SHP77 treated with DMSO at 0.1 percent for 48 hours (cell line): ENCODE measurements around the gene CREBZF.

Experiments used
- DNase-seq: peaks from one replicate; lab custom pipeline; 2025; lab: John Stamatoyannopoulos, UW

CREBZF gene, protein sequence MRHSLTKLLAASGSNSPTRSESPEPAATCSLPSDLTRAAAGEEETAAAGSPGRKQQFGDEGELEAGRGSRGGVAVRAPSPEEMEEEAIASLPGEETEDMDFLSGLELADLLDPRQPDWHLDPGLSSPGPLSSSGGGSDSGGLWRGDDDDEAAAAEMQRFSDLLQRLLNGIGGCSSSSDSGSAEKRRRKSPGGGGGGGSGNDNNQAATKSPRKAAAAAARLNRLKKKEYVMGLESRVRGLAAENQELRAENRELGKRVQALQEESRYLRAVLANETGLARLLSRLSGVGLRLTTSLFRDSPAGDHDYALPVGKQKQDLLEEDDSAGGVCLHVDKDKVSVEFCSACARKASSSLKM

DNA sequence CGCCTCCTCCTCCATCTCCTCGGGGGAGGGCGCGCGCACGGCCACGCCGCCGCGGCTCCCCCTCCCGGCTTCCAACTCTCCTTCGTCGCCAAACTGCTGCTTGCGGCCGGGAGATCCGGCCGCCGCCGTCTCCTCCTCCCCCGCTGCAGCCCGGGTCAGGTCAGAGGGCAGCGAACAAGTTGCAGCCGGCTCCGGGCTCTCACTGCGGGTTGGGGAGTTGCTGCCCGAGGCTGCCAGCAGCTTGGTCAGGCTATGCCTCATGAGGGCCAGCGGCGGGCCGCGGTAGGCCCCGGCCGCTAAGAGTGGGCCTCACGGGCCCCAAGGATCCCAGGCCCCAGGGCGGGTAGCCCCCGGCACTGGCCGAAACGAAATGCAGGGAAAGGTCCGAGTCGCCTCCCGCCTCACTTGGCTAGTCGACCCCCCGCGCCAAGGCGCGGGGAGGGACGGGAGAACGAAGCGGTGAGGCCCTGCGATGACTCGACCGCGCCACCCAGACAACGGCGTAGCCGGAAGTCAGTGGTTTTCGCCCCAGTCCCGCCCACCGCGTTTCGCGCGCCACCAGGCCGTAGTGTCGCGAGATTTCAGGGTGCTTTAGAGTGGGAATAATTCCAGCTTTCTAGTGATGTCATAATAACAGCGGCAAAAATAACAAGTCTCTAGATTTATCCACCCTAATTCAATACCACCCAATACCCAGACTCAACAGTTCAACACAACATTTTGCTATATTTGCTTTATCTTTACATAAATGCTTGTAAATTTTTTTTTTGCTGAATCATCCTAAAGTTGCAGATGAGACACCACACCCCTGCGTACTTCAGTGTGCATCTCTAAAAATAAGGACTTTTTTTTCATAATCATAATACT is at the start of gene CREBZF:
TSS of gene CREBZF (minus strand) at position 515 of the 867 bp plus-strand sequence. CDS start at position 261, 254 bp downstream.
- DNase-seq: peak; percentile 79

DNA sequence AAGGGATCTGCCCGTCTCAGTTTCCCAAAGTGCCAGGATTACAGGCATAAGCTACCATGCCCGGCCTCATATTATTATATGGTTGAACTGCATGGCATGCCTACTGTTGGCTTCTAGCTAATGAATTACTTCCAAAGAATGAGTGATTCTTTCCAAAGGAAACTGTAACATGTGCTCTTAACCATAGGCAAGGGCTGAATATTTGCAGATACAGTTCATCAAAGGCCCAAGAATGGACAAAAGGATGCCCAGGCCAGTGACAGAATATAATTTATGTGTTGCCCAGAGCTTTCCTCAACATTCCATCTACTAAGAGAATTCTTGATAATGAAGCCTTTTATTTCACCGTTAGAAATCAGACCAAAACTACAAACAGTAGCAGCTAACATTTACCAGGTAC is 48.0 kb upstream of the CREBZF start:
- DNase-seq: no peak

DNA sequence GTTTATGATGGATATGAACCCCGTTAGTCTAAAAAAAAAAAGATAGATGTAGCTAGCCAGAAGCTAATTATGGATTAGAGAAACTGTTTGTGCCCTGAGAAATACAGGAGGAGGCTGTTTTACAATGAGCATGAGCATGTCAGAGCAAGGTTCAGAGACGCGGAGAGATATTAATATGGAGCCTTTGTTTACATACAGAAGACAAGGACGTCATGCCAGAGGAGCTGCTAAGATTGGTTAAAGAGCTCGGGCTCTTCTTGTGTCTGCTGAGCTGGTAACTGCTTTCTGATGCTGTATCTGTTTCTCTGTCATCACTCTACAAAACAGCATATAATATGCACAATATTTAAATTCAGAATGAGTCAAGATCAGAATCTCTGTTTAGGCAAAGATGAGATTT is 46.0 kb upstream of the CREBZF start:
- DNase-seq: no peak

DNA sequence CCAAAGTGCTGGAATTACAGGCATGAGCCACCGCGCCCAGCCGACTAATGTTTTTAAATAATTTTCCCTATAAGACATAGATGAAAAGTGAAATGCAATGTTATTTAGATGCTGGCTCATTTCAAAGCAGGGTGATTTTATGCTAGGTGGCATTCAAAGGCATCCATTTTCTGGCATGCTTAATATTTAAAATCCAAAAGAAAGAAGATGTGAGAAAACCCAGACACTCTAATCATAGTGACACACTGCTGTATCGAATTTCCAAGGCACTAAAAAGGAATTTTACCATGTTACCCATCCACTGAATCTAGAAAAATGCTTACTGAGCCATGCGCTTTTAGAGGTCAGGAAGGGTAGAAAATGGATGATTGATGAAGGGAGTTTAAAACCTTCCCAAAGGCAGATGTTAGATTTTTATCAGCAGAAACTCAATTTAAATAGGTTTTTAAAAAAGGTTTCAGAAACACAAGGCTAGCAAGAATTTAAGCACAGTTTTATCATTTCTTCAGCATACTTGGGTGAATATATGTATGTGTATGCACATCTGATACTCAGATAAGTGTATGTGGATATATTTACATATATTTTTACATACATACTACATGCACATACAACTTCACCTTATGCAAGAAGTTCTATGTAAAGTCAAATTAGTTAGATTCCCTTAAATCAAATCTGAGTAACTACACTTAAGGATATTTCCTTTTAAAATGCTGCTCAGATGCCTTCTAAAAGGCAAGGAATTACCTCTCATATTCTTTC is 45.2 kb upstream of the CREBZF start:
- no peak for DNase-seq

DNA sequence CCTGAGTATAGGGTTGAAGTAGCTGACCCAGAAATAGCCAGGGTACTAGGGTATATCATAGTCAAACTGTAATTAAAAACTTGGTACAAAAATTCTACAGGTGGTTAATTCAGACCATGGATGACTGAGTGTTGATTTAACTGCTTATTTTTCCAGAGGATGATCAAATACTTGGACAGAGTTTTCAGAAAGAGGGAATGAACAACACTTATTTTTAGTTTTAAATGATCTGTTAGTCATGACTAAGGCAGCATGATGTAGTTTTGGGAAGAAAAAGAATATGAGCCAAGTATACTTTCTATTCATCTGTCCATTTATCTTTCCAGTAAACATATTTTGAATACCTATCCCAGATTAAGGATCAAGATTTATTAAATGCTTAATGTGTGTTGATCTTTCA is 40.9 kb upstream of the CREBZF start:
- no peak for DNase-seq

DNA sequence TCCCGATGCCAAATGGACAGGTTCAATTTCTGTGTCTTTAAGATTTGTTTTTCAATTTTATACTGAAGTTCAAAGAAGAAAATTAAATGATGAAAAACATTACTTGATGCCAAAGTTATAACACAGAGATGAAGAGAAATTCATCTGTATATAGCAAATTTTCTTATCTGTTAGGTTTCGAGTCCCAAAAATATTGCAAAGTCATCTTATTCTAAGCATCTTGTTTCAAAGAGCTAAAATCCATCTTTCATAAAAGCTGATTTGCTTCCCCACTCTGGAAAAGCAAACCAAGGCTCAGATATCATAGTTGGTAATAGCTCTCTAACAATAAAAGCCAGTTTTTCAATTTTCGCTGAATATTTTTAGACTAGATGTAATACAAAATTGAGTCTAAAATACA is 40.0 kb upstream of the CREBZF start:
- DNase-seq: no peak

DNA sequence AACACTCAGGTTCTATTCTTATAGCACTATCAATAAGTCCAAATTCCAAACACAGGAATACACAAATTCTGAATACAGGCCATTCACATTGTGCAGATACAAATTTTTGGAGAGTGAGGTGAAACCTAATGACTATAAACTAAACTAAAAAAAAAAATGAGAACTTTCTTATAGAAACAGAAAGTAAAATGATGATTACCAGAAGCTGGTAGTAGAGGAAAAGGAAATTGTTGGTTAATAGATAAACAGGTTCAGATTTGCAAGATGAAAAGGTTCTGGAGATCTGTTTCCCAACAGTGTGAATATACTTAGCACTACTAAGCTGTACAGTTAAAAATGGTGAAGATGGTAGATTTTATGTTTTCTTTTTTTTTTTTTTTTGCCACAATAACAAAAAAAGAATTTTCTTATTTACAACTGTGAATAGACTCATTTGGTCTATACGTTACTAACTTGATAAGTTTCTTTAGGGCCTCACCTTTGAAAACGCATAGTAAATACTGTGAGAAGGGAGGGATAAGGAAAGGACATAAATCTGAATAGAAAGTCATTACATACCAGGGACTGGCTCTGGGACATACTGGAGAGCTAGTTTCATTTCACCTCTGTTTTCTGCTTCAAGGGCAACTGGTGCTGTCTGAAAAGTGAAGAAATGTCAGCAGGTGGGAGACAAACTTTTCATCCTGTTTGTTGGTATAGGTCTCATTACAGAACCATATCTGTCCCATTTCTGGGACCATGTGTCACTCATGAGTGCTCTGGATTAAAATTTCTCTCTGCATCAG is 35.2 kb upstream of the CREBZF start:
- no peak for DNase-seq

DNA sequence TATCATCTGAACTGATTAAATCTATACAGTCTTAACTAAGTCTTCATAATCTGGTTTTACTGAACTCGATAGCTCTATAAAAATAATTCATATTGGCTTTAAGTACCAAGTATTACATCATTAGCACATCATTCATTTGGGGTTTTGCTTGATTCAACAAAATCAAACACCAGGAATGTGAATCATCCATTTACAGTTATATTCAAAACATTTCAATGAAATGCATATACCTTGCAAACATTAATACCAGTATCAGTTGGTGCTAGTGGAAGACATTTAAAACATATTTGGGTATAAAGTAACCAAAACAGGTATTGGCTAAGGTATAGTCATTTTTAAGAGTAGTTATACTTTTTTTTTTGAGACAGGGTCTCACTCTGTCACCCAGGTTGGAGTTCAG is 33.3 kb upstream of the CREBZF start:
- DNase-seq: no peak

DNA sequence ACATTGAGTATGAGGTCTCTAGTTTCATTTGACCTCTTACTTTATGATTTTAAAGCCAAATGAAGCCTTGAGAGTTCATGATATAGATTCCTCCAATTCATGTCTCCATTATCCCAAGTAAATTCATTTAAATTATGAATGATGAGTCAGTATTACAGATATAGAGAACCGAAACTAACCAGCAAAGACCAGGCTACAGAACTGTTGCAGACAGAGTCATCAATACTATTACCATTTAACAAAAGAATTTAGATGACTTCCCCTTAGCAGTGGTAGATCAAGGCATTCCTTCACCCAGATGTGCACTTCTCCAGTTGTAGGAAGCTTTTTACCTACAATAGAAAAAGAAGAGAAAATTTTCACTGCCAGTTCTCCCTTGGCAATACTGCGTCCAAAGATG is 32.8 kb upstream of the CREBZF start:
- DNase-seq: no peak

DNA sequence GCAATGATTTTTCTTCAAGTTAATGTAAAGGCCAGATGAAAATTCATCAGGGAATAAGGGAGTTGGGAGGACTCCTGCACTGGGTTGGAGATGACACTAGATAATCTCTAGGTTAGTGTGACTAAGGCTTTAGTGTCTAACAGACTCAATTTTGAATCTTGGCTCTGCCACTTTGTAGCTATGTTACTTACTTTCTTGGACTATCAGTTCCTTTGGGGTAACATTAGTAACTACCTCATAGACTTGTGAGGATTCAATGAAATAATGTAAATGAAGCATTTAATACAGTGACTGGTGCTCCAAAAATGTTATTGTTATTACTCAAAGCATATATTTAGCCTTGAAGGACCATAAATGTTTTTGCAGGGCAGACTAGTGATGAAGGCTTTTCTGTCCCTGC is 30.6 kb upstream of the CREBZF start:
- no peak for DNase-seq

DNA sequence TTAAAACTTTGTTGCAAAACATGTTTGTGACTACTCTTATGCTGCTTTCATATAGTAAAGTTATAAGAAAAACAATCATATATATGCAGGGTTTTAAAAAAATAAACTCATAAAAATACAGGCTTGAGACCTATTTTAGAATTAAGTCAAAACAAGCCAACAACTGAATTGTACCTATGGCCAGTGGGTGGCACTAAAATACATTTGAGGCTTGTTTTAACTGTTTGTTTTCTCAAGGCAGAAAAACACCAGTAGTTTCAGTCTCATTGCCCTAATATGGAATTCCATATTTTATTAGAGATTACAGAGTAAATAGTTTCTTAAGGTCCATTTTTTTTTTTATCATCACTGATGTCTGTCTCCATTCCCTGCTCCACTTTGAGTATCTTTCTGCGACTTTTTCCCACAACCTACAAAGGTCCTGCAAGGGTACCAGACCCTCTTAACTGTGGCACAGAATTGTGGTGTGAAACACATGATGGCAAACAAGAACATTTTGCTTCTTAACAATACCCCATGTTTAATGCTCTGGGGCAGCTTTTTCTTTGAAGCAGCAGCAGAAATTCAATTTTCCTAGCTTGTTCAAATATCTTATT is 29.6 kb upstream of the CREBZF start:
- DNase-seq: peak; percentile 17

DNA sequence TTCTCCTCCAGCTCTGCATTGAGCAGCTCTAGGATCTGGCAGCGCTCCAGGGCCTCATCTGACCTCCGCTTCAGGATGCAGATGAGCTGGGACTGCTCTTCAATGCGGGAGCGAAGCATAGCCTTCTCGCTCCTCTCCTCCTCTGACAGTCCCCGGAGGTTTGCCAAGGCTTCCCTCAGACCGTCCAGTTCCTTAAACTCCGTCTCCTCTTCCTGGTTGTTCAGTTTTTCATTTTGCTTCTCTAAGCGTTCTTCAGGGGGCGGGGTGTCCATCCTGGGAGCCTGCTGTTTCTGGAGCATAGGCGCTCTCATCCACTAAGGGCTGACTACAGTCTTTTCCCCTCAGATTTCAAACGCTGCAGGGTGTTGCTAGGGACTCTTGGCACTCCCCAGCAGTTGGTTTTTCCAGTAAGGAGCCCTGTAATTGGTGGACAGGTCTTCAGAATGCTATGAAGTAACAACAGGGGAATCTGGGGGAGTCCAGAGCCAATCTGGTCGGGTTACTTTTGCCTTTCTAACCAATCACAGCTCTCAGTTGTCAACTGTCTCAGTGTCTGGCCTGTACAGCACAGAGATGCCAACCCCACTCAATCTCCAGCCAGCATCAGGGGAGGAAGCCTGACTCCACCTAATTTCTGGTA is 21.0 kb upstream of the CREBZF start, which contains the start of gene CCDC89:
TSS of gene CCDC89 (minus strand) at position 376 of the 640 bp plus-strand sequence. CDS start at position 311, 65 bp downstream.
- DNase-seq: peak; percentile 99

DNA sequence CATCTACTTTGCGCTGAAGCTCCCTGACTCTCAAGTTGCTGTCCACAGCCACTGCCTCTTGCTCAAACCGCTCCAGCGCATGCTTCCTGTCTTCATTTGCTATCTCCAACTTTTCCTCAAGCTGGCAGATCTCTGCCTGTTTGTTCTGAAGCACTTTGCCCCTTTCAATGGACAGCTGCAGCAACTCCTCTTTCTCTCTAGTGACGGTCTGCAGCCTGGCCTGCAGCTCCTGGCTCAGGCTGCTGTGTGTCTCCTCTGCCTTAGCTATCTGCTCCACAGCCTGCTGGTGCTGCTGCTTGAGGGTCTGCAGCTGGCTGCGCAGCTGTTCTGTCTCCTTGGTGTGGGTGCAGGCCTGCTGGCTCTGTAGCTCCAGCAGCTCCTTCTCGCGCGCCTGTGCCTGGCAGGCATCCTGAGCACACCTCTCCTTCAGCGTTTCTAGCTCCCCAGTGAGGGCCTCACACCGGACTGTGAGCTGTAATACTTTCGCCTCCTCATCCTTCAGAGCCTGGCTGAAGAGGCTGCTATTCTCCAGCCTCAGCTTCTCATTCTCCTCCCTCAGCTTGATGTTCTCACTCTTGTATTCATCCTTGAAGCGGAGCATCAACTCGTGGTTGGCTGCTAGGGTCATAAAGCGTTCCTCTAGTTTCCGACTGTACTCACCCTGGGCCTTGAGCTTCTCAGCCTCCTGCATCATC is 20.3 kb upstream of the CREBZF start:
- DNase-seq: peak; percentile 46

DNA sequence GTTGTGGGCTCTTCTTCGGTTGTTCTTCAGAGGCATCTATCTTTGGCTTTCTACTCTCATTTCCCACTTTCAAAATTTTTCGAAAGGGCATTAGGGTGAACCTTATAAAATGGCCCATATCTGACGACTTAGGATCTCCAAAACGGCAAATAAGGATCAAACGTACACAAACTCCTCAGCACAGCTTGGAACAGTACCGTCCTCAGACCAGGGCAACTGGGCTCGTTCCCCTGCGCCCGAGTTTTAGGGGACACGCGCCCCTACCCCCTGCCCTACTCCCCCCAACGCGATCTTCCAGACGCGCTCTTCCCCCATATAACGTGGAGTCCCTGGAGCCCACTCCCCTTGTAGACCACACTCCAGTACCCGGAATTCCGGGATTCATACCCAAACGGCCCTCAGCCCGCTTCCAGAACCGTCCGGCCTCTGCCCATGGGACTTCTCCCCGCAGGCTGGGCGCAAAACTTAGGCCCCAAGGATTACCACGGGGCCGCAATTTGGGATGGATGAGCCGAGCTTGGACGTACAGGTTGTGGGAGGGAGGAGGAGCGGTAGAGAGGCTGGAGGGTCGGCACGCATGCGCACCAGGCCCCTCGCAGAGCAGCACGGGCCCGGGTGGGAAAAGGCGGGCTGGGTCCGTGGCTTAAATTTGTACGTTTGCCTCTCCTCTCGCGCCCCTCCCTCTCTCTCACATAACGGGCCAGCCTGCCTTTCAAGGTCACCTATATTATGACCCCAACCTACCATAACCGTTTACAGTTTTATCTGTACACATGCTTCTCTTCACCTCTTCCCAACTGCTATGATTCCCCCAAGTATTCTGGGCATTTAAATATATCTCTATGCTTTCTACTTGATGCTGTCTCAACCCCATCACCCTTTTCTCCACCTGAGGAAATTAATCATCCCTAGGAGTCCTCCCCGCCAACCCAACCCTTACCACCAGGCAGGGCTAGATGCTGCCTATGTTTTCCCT is 17.7 kb upstream of the CREBZF start:
- peak; percentile 65 for DNase-seq

DNA sequence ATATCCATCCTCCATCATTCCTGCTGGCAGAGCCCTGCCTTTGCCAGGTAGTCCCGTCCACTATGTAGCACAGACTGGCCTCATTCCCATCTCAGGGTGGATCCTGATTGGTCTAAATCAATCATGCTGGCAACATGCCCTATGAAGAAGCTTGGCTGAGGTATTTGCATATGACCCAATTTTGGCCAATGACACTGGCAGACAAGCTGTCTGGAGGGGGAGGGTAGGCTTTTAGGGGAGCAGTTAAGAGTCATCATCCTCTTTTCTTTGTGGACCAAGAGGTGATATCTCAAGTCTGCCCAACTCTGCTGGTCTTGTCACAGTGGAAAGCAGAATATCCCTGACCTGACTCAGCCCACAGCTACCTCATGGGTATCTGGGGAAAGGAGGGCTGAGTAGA is 16.0 kb upstream of the CREBZF start:
- DNase-seq: no peak

DNA sequence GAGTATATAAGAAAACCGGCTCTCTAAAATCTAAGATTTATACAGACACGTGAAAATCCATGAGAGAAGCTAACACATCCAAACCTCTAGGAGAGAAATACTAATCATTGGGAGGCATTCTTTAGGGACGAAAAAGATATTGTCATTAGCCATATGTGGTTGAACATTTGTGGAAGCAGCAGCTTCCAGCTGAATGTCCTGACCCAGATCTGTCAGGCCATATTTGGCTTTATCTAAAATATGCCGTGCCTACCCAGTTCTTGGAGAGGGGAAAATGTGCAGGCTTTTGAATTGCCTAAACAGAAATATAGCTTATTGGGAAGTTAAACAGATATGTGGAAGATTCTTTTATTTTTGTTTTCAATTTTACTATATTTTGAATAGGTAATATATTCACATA is 14.6 kb upstream of the CREBZF start:
- no peak for DNase-seq

DNA sequence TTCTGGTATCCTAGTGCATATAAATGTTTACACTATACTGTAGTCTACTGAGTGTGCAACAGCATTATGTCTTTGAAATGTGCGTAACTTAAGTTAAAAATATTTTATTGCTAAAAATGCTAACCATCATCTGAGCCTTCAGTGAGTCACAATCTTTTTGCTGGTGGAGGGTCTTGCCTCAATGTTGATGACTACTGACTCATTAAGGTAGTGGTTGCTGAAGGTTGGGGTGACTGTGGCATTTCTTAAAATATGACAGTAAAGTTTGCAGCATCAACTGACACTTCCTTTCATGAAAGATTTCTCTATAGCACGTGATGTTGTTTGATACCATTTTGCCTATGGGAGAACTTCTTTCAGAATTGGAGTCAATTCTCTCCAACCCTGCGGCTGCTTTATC is 8.5 kb upstream of the CREBZF start:
- DNase-seq: no peak

DNA sequence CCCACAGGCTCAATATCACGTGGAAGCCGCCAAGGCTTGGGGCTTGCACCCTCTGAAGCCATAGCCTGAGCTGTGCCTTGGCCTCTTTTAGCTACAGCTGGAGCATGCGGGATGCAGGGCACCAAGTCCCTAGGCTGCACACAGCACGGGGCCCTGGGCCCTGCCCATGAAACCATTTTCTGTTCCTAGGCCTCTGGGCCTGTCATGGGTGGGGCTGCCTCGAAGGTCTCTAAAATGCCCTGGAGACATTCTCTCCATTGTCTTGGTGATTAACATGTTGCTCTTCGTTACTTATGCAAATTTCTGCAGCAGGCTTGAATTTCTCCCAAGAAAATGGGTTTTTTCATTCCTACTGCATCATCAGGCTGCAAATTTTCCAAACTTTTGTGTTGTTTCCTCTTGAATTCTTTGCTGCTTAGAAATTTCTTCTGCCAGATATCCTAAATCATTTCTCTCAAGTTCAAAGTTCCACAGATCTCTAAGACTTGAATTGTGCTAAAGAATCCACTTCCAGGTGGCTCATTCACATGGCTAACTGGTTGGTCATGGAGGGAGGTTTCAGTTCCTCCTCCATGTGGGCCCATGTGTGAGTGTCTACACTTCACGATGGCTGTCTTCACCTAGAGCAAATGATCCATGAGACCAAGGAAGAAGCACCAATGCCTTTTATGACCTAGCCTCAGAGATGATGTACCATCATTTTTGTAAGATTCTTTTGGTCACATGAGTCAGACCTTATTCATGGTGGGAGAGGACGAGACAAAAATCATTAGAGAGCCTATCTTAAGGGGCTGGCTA is 7.4 kb upstream of the CREBZF start:
- no peak for DNase-seq
